HepG2 (cell line): ENCODE measurements around the gene L1CAM. TPM values are rescaled to one million over a fixed set of nuclear protein-coding genes. Genes with fewer than 3 reads are reported as not detected.

Experiments used
- polyA plus RNA-seq, 8 experiments: library from polyadenylated mRNA; depleted of rRNA in 3 of 8; stranded (reverse) in 7 of 8; unstranded in 1 of 8; fragments of >200 nt; fragmentation: Illumina TruSeq in 4 of 8; extraction: Trizol in 4 of 8; gene quantifications; 2 replicates each; pipeline versions ENCODE4 v1.2.1 to v1.2.3, GENCODE V29; 2011 to 2016; ENCODE audit warnings: low read depth in 4 of 8, missing spikeins in 1 of 8, mixed read lengths in 1 of 8; ENCODE audit not compliant: insufficient read depth in 1 of 8
- total RNA-seq, 5 experiments: library from RNA; depleted of rRNA; stranded (reverse); fragments of >200 nt; fragmentation: Illumina TruSeq; extraction: Trizol; gene quantifications; 2 replicates each; pipeline ENCODE4 v1.2.3, GENCODE V29; 2016; ENCODE audit warnings: low read depth in 1 of 5

Gene L1CAM
- total and polyA plus RNA-seq, 2 of the 13 experiments (the other 11 are each of a cell fraction or from before 2014, with no cell fraction given) = 1.4 to 2.0 TPM

Other genes starting within 250 kb of the L1CAM start
- gene DUSP9, start 239.0 kb downstream of the L1CAM start, total RNA-seq (2016; rRNA removed; fragmentation: Illumina TruSeq; extraction: Trizol) = 357 and 435 TPM in 2 replicates
- gene DUSP9, start 239.0 kb downstream of the L1CAM start, polyA plus RNA-seq (2011; rRNA removed) = 235 and 335 TPM in 2 replicates
- not detected in 2 replicates for gene PNCK, start 212.4 kb downstream of the L1CAM start, total RNA-seq (2016; rRNA removed; fragmentation: Illumina TruSeq; extraction: Trizol)
- 33.1 and 55.3 TPM in 2 replicates for gene PNCK, start 212.4 kb downstream of the L1CAM start, polyA plus RNA-seq (2011; rRNA removed)
- 9.0 and 13.9 TPM in 2 replicates for gene SLC6A8, start 198.2 kb downstream of the L1CAM start, total RNA-seq (2016; rRNA removed; fragmentation: Illumina TruSeq; extraction: Trizol)
- gene SLC6A8, start 198.2 kb downstream of the L1CAM start, polyA plus RNA-seq (2011; rRNA removed) = 176 and 264 TPM in 2 replicates
- 101 and 178 TPM in 2 replicates for gene BCAP31, start 161.8 kb downstream of the L1CAM start, total RNA-seq (2016; rRNA removed; fragmentation: Illumina TruSeq; extraction: Trizol)
- 139 and 155 TPM in 2 replicates for gene BCAP31, start 161.8 kb downstream of the L1CAM start, polyA plus RNA-seq (2011; rRNA removed)
- gene ABCD1, start 161.3 kb downstream of the L1CAM start, total RNA-seq (2016; rRNA removed; fragmentation: Illumina TruSeq; extraction: Trizol) = 10.1 and 15.9 TPM in 2 replicates
- gene ABCD1, start 161.3 kb downstream of the L1CAM start, polyA plus RNA-seq (2011; rRNA removed) = 11.4 and 15.4 TPM in 2 replicates
- 1.2 and 3.0 TPM in 2 replicates for gene PLXNB3, start 121.9 kb downstream of the L1CAM start, total RNA-seq (2016; rRNA removed; fragmentation: Illumina TruSeq; extraction: Trizol)
- 6.9 and 8.1 TPM in 2 replicates for gene PLXNB3, start 121.9 kb downstream of the L1CAM start, polyA plus RNA-seq (2011; rRNA removed)
- 0.22 TPM in 1 of 2 replicates, not detected in the other for gene SRPK3, start 105.1 kb downstream of the L1CAM start, total RNA-seq (2016; rRNA removed; fragmentation: Illumina TruSeq; extraction: Trizol)
- 0.10 and 0.30 TPM in 2 replicates for gene SRPK3, start 105.1 kb downstream of the L1CAM start, polyA plus RNA-seq (2011; rRNA removed)
- 16.2 and 18.7 TPM in 2 replicates for gene IDH3G, start 91.8 kb downstream of the L1CAM start, total RNA-seq (2016; rRNA removed; fragmentation: Illumina TruSeq; extraction: Trizol)
- gene IDH3G, start 91.8 kb downstream of the L1CAM start, polyA plus RNA-seq (2011; rRNA removed) = 35.5 and 36.0 TPM in 2 replicates
- gene SSR4, start 91.5 kb downstream of the L1CAM start, total RNA-seq (2016; rRNA removed; fragmentation: Illumina TruSeq; extraction: Trizol) = 124 and 214 TPM in 2 replicates
- gene SSR4, start 91.5 kb downstream of the L1CAM start, polyA plus RNA-seq (2011; rRNA removed) = 288 and 319 TPM in 2 replicates
- not detected in 2 replicates for gene PDZD4, start 55.6 kb downstream of the L1CAM start, total RNA-seq (2016; rRNA removed; fragmentation: Illumina TruSeq; extraction: Trizol)
- gene PDZD4, start 55.6 kb downstream of the L1CAM start, polyA plus RNA-seq (2011; rRNA removed) = 0.03 TPM in 1 of 2 replicates, not detected in the other
- not detected in 2 replicates for gene AVPR2, start 18.5 kb upstream of the L1CAM start, total RNA-seq (2016; rRNA removed; fragmentation: Illumina TruSeq; extraction: Trizol)
- gene AVPR2, start 18.5 kb upstream of the L1CAM start, polyA plus RNA-seq (2011; rRNA removed) = not detected in 2 replicates
- gene ARHGAP4, start 40.1 kb upstream of the L1CAM start, total RNA-seq (2016; rRNA removed; fragmentation: Illumina TruSeq; extraction: Trizol) = 0.64 TPM in 1 of 2 replicates, not detected in the other
- 0.57 and 1.1 TPM in 2 replicates for gene ARHGAP4, start 40.1 kb upstream of the L1CAM start, polyA plus RNA-seq (2011; rRNA removed)
- 51.1 and 51.7 TPM in 2 replicates for gene NAA10, start 48.9 kb upstream of the L1CAM start, total RNA-seq (2016; rRNA removed; fragmentation: Illumina TruSeq; extraction: Trizol)
- 49.1 and 49.2 TPM in 2 replicates for gene NAA10, start 48.9 kb upstream of the L1CAM start, polyA plus RNA-seq (2011; rRNA removed)
- gene RENBP, start 58.5 kb upstream of the L1CAM start, total RNA-seq (2016; rRNA removed; fragmentation: Illumina TruSeq; extraction: Trizol) = 0.77 and 1.4 TPM in 2 replicates
- 2.0 and 2.6 TPM in 2 replicates for gene RENBP, start 58.5 kb upstream of the L1CAM start, polyA plus RNA-seq (2011; rRNA removed)
- gene HCFC1, start 85.6 kb upstream of the L1CAM start, total RNA-seq (2016; rRNA removed; fragmentation: Illumina TruSeq; extraction: Trizol) = 17.8 and 24.0 TPM in 2 replicates
- 5.8 TPM in 2 replicates for gene HCFC1, start 85.6 kb upstream of the L1CAM start, polyA plus RNA-seq (2011; rRNA removed)
- gene TMEM187, start 86.6 kb upstream of the L1CAM start, total RNA-seq (2016; rRNA removed; fragmentation: Illumina TruSeq; extraction: Trizol) = 1.7 and 2.2 TPM in 2 replicates
- gene TMEM187, start 86.6 kb upstream of the L1CAM start, polyA plus RNA-seq (2011; rRNA removed) = 6.2 and 6.7 TPM in 2 replicates
- 69.8 and 77.3 TPM in 2 replicates for gene IRAK1, start 133.7 kb upstream of the L1CAM start, total RNA-seq (2016; rRNA removed; fragmentation: Illumina TruSeq; extraction: Trizol)
- 57.7 and 83.5 TPM in 2 replicates for gene IRAK1, start 133.7 kb upstream of the L1CAM start, polyA plus RNA-seq (2011; rRNA removed)
- gene MECP2, start 211.5 kb upstream of the L1CAM start, total RNA-seq (2016; rRNA removed; fragmentation: Illumina TruSeq; extraction: Trizol) = 16.4 and 18.1 TPM in 2 replicates
- 7.9 and 8.0 TPM in 2 replicates for gene MECP2, start 211.5 kb upstream of the L1CAM start, polyA plus RNA-seq (2011; rRNA removed)